T-helper 2 cell (primary cell): ENCODE results near the gene MS4A15.
"Not testable (repeated sequence)": the region's sequence is repeated elsewhere in the genome, so short reads cannot be mapped to it uniquely, and the experiment has no call there.

ENCODE experiments used
- DNase-seq, 5 experiments: peaks; one replicate each; pipeline versions ENCODE4 v3.0.0 to v3.0.0-alpha.2; 2012 to 2022

MS4A15 gene

GRCh38 chr11:60754887-60755286 is 1.8 kb upstream of the MS4A15 start:
- no peak for DNase-seq

GRCh38 chr11:60757231-60757800 is 649 bp downstream of the MS4A15 start:
- DNase-seq: no peak

GRCh38 chr11:60758671-60759070 is 2.0 kb downstream of the MS4A15 start:
- DNase-seq: not testable (repeated sequence)

- not testable (repeated sequence) for DNase-seq
These were observed 3.0 kb downstream of the MS4A15 start for GRCh38 chr11:60759438-60760225.

GRCh38 chr11:60761436-60762190 is 4.9 kb downstream of the MS4A15 start:
- no peak for DNase-seq

- no peak for DNase-seq
These were observed 6.4 kb downstream of the MS4A15 start for GRCh38 chr11:60762851-60763691.

GRCh38 chr11:60763692-60764369 is 7.2 kb downstream of the MS4A15 start:
- DNase-seq: no peak

- DNase-seq: peak in 1 of 5 experiments; percentile 42
These were observed 8.2 kb downstream of the MS4A15 start for GRCh38 chr11:60764879-60765278.

GRCh38 chr11:60765355-60765754 is 8.7 kb downstream of the MS4A15 start:
- no peak for DNase-seq

GRCh38 chr11:60766547-60766946 is 9.9 kb downstream of the MS4A15 start:
- no peak for DNase-seq

- peak in 1 of 5 experiments; percentile 21 for DNase-seq
These were observed 10.7 kb downstream of the MS4A15 start for GRCh38 chr11:60767388-60767811.

GRCh38 chr11:60768202-60768601 is 11.5 kb downstream of the MS4A15 start:
- DNase-seq: no peak

- DNase-seq: no peak
These were observed 12.6 kb downstream of the MS4A15 start for GRCh38 chr11:60769273-60769672.

- DNase-seq: no peak
These were observed 13.1 kb downstream of the MS4A15 start for GRCh38 chr11:60769811-60770210.

GRCh38 chr11:60771146-60771545 is 14.5 kb downstream of the MS4A15 start:
- DNase-seq: no peak

GRCh38 chr11:60771879-60772525 is 15.3 kb downstream of the MS4A15 start:
- DNase-seq: no peak

GRCh38 chr11:60772666-60773065 is 16.0 kb downstream of the MS4A15 start:
- DNase-seq: no peak

GRCh38 chr11:60774726-60775125 is 18.1 kb downstream of the MS4A15 start:
- DNase-seq: no peak

GRCh38 chr11:60775420-60775961 is 18.8 kb downstream of the MS4A15 start:
- peak; percentile 31 to 87 (median 69) for DNase-seq

GRCh38 chr11:60776167-60776566 is 19.5 kb downstream of the MS4A15 start:
- no peak for DNase-seq

GRCh38 chr11:60777106-60777505 is 20.4 kb downstream of the MS4A15 start:
- no peak for DNase-seq
